ENCODE measurements around the gene WLS. TPM values are rescaled to one million over a fixed set of nuclear protein-coding genes. Genes with fewer than 3 reads are reported as not detected.

The WLS gene
- total RNA-seq, 1 donor from 2014 or later: 29.9 TPM

DNA sequence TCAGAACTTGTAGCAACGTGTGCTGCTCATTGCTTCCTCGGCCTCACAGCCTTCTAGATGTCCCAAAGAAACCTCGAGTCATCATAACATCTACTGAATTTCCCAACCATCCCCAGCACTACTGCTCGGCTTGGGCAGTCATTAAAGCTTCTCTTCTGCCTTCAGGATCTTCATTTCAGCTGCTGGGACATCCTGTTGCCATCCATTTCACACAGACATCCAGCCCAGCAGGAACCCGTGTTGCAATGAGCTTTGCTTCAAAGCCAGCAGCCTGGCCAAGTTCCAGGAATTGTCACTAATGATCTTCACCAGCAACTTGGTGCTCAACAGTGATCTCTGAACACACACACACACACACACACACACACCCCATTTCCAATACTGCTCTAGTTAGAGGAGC lies 18.5 kb downstream of the WLS start:
- Histone ChIP-seq H3K9me3 (no peaks in the 10 kb centered on the region), H3K4me3 (no peak overlapping the region), H3K36me3 (no peaks in the 10 kb centered on the region), H3K27me3 (no peaks in the 10 kb centered on the region), H3K27ac (no peak overlapping the region), H3K4me1 (peaks cover 2 to 16% of the 10 kb centered on the region in 2 donors)
- intact Hi-C loops (cut with DNase I): no loop called here
- TF ChIP-seq, protein P1, sequence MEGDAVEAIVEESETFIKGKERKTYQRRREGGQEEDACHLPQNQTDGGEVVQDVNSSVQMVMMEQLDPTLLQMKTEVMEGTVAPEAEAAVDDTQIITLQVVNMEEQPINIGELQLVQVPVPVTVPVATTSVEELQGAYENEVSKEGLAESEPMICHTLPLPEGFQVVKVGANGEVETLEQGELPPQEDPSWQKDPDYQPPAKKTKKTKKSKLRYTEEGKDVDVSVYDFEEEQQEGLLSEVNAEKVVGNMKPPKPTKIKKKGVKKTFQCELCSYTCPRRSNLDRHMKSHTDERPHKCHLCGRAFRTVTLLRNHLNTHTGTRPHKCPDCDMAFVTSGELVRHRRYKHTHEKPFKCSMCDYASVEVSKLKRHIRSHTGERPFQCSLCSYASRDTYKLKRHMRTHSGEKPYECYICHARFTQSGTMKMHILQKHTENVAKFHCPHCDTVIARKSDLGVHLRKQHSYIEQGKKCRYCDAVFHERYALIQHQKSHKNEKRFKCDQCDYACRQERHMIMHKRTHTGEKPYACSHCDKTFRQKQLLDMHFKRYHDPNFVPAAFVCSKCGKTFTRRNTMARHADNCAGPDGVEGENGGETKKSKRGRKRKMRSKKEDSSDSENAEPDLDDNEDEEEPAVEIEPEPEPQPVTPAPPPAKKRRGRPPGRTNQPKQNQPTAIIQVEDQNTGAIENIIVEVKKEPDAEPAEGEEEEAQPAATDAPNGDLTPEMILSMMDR (IDR thresholded peaks at IDR 0.05): no peak
- DNase-seq (ENCODE audit: low spot score in 2 of 2): peak in 1 of 2 donors; percentile 79

DNA sequence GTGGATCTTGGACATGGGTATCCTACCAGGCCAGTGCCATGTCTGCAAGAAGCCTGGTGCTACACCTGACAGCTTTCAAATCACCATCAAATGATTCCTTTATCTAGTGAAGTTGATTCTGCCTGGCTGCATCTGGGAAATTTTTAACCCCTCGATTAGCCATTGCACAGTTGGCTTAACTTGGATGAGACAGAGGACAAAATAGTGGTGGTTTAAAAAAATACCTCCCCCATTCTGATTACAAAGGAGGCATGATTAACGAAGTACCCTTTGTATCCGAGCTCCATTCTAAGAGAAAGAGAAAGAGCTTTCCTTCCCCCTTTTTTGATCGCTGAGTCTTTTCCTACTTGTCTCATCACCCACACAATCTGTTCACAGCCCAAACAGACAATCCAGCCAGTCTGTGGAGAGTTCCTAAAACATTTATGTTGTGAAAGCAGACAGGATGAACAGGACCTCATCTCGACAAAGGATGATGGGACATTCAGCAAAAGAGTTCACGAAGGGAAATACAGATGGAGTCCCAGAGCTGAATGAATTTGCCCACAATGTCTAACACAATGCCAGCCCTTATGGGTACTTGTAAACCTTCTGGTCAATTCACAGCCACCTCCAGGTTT lies 20.5 kb downstream of the WLS start:
- no peaks in the 10 kb centered on the region for H3K9me3 ChIP-seq
- no peaks in the 10 kb centered on the region for H3K27me3 ChIP-seq
- H3K27ac ChIP-seq: no peak overlapping the region
- H3K36me3 ChIP-seq: no peaks in the 10 kb centered on the region
- no peak overlapping the region for H3K4me3 ChIP-seq
- H3K4me1 ChIP-seq: peaks cover 2 to 20% of the 10 kb centered on the region in 2 donors
- DNase-seq (ENCODE audit: low spot score in 2 of 2): no peak
- TF ChIP-seq, protein P1 (IDR thresholded peaks at IDR 0.05): no peak
- intact Hi-C loops (cut with DNase I): no loop called here

DNA sequence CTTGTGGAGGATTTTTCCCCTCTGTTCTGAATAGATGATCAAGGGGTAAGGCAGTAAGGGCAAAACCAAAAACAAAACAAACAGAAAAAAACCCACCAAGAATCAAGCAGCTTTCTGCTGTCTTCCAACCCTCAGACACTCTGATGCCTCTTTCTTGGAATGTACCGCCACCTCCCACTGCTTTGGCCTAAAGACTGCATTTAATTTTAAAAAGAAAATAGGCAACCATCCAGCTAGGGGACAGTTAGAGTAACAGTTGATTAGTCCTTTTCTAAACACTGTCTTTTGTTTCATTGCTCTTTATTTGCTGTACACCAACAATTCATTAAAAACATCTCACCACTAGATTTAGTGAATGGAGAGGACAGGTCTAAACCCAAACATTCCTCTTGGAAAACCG lies 21.5 kb downstream of the WLS start:
- intact Hi-C loops (cut with DNase I): no loop called here
- no peak overlapping the region for H3K4me3 ChIP-seq
- no peak for DNase-seq (ENCODE audit: low spot score in 2 of 2)
- H3K27ac ChIP-seq: no peak overlapping the region
- H3K36me3 ChIP-seq: no peaks in the 10 kb centered on the region
- no peaks in the 10 kb centered on the region for H3K9me3 ChIP-seq
- TF ChIP-seq, protein P1 (IDR thresholded peaks at IDR 0.05): no peak
- H3K4me1 ChIP-seq: peaks cover 2 to 20% of the 10 kb centered on the region in 2 donors
- H3K27me3 ChIP-seq: no peaks in the 10 kb centered on the region

DNA sequence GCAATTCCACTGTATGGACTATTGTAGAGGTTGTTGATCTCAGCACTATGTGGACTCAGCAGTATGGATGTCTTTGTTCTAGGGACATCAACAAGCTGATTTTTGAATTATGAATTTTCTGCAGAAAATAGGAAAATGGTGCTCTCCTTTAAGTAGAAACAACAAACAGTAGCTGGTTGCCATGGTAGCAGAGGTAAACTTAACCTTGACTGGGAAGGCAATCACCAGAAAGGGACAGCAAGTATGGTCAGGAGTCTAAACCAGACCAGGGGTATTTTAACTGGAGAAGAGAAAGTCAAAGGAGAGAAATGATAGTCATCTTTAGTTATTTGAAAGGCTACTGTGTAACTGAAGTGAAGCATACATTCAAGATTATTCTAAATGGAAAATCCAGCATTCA lies 22.3 kb downstream of the WLS start:
- no peak for DNase-seq (ENCODE audit: low spot score in 2 of 2)
- Histone ChIP-seq H3K36me3 (no peaks in the 10 kb centered on the region), H3K4me1 (peaks cover 2 to 20% of the 10 kb centered on the region in 2 donors), H3K27me3 (no peaks in the 10 kb centered on the region), H3K27ac (no peak overlapping the region), H3K4me3 (no peak overlapping the region), H3K9me3 (no peaks in the 10 kb centered on the region)
- intact Hi-C loops (cut with DNase I): no loop called here
- TF ChIP-seq, protein P1 (IDR thresholded peaks at IDR 0.05): no peak

DNA sequence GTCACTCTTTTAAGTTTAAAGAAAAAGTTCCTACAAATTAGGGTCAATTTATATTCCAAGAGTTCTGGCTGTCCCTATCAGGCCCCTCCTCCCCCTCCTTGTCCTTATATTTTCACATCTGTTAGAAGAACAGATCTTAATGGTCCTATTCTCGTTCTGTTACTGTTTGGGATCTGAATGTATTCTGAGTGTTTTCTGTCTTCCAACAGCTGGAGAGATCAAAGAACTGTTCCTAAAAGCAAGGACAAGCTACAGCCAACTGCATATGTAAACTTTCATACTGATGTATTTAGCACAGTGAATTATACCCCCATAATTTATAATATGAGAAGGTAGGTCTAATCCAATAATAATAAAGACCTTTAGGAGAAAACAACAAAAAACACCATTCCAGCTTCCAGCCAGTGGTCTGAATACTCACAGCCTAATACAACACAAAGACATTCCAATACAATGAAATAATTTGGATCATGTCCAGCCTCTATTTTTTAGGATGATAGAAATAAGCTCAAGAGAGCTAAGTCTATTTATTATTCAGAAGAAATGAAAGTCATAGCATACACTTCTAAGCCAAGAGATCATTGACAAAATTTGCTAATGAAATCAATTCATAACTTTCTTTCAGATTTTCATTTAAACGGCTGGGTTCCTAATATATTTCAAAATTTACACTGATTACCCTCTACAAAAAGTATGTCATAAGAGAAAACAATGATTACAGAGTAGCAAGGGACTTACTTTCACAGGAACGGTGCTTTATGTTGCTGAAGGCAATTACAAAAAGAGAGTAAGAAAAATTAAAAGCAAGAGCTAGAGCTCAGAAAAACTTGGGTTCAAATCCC lies 25.3 kb downstream of the WLS start:
- intact Hi-C loops (cut with DNase I): no loop called here
- no peaks in the 10 kb centered on the region for H3K9me3 ChIP-seq
- no peak overlapping the region for H3K4me3 ChIP-seq
- DNase-seq (ENCODE audit: low spot score in 2 of 2): no peak
- H3K27me3 ChIP-seq: no peaks in the 10 kb centered on the region
- TF ChIP-seq, protein P1 (IDR thresholded peaks at IDR 0.05): no peak
- H3K4me1 ChIP-seq: peaks cover 0 to 16% of the 10 kb centered on the region in 2 donors
- H3K27ac ChIP-seq: no peak overlapping the region
- no peaks in the 10 kb centered on the region for H3K36me3 ChIP-seq
